Non-pigmented ciliary epithelial cell (primary cell): ENCODE measurements around the gene TCF3.
A peak's percentile ranks its signal among the peaks of the same experiment; 100 is the strongest.

ENCODE experiments used
- DNase-seq: peaks from one replicate; pipeline ENCODE4 v3.0.0-alpha.2; 2010; ENCODE audit warnings: low read depth

Gene TCF3

GRCh38 chr19:1630012-1630411, 22.4 kb downstream of the TCF3 start:
- no peak for DNase-seq

DNA sequence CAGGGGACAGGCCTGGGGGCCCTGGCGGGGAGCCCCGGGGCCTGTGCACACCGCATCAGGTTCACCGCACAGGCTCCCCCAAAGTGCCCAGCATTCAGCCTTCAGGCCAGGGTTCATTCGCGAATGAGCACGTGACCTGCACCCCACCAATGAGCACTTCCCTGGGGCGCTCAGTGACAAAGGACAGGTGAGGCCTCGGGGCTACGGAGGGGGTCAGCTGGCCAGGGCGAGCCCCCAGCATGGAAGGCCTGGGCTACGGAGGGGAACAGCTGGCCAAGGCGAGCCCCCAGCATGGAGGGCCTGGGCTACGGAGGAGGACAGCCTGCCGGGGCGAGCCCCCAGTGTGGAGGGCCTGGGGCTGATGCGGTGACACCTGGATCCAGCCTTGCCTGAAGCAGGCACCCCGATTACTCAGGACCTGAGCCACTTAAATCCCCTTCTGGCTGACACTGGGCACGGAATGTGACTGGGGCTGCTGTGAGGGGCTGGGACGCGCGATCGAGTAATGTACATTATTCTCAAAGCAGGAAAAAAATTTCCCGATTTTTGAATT, 23.1 kb downstream of the TCF3 start:
- no peak for DNase-seq

DNA sequence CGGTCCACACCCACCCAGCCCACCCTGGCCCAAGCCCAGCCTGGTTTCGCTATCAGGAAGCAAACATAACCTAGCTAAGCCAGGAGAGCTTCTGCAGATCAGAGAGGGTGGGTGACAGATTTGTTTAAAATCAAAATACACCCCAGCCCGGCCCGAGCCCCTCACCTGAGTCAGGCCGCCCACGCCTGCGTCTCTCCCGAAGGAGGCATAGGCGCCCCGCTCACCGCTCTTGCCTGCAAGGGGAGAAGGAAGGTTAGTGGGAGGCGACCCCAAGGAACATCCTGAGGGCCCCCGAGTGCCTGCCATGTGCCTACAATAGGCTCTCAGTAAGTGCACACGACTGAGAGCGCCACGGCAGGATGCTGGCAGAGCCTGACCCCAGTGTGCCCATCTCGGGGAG, 25.2 kb downstream of the TCF3 start:
- DNase-seq = no peak

DNA sequence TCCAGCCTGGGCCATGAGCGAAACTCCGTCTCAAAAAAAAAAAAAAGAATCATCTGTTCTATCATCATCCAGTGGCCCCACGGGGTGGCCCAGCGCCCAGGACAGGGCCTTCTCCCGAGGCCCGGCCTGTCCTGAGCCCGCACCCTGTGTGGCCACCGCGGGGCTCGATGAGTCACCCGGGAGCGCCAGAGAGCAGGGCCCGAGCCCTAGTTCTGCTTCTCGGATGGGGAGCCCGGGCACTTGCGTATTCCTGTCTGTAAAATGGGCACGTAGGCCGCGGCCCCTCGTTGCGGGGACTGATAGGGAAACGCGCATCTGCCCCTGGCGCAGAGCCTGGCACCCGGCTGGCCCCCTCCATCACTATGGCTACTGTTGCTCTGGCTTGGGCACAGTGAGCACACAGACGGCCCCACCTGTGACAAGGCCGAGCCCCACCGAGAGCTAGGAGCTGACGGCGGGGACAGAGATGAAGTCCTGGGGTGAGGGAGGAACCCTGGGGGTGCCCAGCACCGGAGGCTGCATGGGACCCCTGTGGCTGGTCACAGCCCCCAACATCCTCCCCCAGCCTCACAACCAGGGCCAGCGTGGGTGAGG, 25.9 kb downstream of the TCF3 start:
- no peak for DNase-seq

DNA sequence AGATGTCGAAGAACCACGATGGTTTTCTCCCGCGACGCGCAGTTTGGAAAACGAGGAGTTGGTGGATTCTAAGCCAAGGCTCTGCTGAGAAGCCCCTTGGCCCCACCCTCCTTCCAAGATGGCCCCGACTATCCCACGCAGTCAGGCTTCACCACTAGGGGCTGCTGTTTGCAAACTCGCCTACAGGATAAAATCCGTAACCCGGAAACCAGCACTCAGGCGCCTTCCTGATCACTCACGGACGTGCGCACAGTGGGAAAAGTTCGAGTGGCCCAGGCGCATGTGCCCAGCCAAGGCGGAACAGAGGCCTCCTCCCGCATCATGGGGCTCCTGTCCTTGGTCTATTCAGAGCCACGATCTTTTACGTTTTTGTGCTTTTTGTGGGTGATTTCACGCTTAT, 28.0 kb downstream of the TCF3 start:
- DNase-seq = peak; percentile 9

DNA sequence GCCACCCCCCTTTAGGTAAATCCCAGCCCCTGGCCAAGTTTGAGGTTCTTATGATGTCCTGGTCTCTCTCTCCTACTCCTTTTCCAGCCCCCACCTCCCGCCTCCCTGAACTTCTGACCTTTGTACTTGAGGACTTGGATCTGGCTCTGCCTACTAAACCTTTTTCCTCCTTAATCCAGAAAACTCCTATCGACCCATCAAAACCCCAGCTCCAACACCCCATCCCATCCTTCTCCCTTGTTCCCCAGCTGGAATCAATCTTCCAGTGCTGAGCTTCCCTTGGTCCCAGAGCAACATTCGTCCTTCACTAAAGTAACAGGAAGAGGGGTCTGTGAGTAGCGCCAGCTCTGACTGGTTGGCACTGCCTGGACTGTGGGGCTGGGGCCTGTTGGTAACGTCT, 29.9 kb downstream of the TCF3 start:
- no peak for DNase-seq

- DNase-seq = no peak
Observed at GRCh38 chr19:1622007-1622406, 30.4 kb downstream of the TCF3 start.

DNA sequence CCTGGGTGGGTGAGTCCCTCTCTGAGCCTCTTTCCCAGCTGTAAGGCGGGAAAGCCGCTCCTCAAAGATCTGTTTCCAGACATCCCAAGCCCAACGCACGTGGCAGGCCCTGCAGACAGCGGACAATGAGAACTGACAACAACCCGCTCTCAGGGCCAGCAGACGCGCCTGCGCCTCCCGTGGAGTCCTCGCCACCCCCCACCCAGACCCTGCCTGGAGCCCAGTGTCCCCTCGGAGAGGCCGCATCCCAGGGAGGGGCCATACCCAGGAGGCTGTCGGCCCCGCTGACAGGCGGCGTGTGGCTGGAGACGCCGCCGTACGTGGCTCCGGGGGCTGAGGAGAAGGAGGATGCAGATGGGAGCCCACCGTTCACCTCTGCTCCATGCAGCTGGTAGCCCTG, 30.8 kb downstream of the TCF3 start:
- DNase-seq = no peak

GRCh38 chr19:1621021-1621420, 31.4 kb downstream of the TCF3 start:
- DNase-seq = no peak

GRCh38 chr19:1620502-1620901, 31.9 kb downstream of the TCF3 start:
- no peak for DNase-seq

- no peak for DNase-seq
Observed at GRCh38 chr19:1619703-1620102, 32.7 kb downstream of the TCF3 start.

DNA sequence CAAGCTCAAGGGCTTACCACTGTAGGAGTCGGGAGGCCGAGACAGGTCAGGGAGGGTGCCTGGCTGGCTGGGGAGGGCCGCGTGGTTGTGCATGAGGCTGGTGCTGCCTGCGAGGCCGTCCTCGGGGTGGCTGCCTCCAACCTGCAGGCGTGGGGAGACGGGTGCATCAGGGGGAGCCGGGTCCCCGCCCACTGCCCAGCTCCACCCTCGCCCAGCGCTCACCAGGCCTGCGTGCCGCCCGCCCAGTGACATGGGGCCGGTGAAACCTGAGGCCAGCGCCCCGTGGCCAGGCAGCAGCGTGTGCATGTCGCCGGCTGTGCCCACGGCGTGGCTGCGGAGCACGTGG, 33.3 kb downstream of the TCF3 start:
- no peak for DNase-seq

GRCh38 chr19:1618157-1619093, 34.0 kb downstream of the TCF3 start:
- no peak for DNase-seq

DNA sequence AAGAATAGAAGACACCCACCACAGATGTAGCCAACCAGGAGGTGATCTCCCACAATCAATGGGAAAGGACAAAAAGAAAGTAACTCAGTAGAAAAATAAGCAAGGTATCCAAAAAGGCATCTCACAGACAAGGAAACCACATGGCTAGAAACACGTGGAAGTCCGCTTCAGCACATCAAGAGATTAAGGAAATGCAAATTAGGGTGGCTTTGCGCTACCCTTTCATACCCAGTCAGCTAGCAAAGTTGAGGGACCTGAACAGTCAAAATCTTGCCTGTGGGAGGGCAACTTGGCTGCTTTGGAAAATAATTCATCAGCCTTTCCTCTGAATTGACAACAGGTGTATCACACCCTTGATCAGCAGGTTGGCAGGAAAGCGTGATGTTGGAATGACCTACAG, 35.5 kb downstream of the TCF3 start:
- no peak for DNase-seq

DNA sequence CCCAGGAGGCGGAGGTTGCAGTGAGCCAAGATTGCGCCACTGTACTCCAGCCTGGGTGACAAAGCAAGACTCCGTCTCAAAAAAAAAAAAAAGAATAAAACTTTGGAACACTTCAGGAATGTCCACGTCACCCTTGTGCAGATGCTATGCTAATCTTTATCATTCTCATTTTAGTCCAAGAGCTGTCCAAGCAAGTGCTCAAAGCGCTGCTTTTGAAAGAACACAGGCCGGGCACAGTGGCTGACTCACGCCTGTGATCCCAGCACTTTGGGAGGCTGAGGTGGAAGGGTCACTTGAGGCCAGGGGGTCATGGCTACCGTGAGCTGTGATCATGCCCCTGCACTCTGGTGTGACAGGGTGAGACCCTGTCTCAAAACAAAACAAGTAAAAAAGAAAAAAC, 36.0 kb downstream of the TCF3 start:
- DNase-seq = no peak

- DNase-seq = no peak
Observed at GRCh38 chr19:1615156-1615765, 37.2 kb downstream of the TCF3 start.

DNA sequence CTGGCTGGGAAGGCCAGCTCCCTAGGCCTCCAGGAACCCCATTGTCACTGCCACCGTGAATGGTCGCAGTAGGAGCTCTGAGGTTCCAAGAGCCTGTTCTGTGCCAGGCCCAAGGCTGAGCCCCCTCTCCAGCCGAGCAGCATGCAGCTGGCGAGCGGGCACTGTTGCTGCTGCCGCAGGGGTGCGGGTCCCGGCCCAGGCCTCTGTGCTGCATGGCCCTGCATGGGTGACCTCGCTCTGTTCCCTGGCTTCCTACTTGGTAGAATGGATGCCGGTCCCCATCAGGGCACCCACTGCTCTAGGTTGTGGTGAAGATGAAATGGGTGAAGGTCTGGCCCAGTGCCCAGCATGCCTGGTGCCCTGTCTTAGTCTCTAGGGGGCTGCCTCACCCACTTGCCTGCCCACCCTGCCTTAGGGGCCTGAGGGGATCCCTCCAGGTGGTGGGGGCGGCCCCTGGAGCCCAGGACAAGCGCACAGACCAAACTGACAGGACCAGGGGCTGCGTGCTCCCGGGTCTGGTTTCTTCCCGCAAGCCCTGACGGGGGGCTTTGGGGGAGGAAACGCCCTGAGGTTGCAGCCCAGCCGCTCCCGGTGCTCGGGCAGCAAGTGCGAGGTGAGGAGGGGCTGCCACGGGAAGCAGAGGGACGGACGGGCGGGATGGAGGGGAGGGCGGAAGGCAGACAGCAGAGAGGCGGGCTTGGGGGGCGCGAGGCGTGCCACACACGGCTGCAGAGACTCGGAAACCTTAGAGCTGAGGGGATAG, 38.4 kb downstream of the TCF3 start:
- DNase-seq = no peak

DNA sequence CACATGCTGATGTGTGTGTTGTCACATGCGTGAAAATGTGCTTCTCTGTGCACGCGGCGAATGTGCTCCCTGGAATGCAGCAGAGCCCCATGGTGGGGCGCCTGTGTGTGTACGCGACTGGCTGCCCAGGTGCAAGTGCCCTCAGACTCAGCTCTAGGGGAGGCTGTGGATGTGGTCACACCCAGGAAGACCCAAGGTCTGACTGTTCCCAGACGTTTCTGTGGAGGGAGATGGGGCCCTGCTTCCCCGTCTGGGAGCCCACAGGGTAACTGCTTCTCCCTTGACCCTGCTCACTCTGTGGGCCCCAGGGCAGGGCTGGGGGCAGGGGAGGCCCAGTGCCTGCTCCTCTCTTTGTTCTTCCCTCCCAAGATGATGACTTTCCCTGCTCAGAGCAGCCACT, 39.3 kb downstream of the TCF3 start:
- DNase-seq = no peak

DNA sequence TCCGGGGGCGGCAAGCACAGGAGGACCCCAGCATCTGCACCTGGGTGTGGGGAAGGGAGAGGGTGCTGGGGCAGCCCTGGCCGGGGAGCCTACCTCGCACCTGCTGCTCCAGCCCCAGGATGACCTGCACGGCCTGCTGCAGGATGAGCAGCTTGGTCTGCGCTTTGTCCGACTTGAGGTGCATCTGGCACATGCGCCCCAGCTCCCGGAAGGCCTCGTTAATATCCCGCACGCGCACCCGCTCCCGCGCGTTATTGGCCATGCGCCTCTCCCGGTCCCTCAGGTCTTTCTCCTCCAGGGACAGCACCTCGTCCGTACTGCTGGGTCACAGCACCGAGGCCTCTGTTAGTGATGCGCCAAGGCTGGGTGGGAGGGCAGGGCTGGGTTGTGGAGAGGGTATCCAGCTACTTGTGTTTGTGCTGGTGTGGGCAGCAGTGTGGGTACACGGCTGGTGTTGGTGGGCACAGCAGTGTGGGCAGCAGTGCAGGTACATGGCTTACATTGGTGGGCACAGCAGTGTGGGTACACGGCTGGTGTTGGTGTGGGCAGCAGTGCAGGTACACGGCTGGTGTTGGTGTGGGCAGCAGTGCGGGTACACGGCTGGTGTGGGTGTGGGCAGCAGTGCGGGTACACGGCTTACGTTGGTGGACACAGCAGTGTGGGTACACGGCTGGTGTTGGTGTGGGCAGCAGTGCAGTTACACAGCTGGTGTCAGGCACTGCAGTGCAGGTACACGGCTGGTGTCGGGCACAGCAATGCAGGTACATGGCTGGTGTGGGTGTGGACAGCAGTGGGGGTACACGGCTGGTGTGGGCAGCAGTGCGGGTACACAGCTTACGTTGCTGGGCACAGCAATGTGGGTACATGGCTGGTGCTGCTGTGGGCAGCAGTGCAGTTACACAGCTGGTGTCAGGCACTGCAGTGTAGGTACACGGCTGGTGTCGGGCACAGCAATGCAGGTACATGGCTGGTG, 40.0 kb downstream of the TCF3 start:
- no peak for DNase-seq

DNA sequence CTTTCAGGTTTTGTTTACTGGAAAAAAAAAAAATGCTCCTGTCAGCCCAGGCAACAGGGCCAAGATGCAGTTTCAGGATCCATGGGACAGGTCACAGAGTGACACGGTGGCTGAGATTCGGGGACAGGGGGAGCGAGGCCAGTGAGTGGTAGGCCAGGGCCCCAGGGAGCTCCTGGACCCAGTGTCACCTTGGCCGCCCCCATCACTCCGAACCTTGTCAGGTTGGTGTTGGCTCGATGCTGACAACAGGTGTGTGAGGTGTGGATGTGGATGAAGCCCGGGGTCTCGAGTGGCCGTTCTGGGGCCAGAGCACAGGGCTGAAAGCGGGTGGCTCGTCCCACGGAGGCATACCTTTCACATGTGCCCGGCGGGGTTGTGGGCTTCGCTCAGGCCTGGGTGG, 41.1 kb downstream of the TCF3 start:
- DNase-seq = no peak

DNA sequence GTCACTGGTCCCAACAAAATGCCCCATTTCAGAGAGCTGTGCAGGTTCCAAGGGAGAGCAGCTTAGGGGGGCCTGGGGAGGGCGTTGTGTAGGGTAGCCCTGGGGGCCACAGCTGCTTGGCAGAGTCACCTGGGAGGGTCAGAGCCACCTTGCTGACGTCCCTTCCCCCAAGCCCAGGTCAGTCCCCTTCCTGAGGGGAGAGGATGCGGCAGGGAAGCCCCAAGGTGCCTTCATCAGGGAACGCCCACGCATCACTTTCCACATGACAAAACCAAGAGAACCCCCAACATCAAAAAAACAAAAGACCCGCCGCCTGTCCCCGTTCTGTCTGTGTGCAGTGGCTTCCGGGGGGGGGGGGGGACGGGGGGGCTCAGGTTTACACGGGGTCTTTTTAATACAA, 41.8 kb downstream of the TCF3 start:
- no peak for DNase-seq
